Ovary (tissue), 9 donors: ENCODE results near the gene FAM210A. TPM values are rescaled to one million over a fixed set of nuclear protein-coding genes. Genes with fewer than 3 reads are reported as not detected.

Experiments used
- DNase-seq, 5 donors: peaks; one replicate each; pipeline ENCODE4 v3.0.0-alpha.2; 2019 to 2020
- H3K27ac ChIP-seq, 2 donors: fragments of 200-600 bp; one replicate each; pipeline versions ENCODE4 v1.5.1 to v1.8.0; 2019 to 2022
- H3K27me3 ChIP-seq: fragments of 200-600 bp; one replicate; pipeline ENCODE4 v1.8.0; 2022
- H3K36me3 ChIP-seq: fragments of 200-600 bp; sonication (generic); one replicate; pipeline ENCODE4 v1.5.1; 2019
- H3K4me1 ChIP-seq: one replicate; pipeline ENCODE4 v1.8.1; 2013; ENCODE audit warnings: mild to moderate bottlenecking, moderate library complexity; ENCODE audit not compliant: insufficient read depth
- H3K4me3 ChIP-seq: fragments of 200-600 bp; sonication (generic); one replicate; pipeline ENCODE4 v1.5.1; 2017
- H3K9me3 ChIP-seq, 2 donors: fragments of 200-600 bp in 1 of 2; sonication (generic) in 1 of 2; one replicate each; pipeline versions ENCODE4 v1.5.1 to v1.8.1; 2013 to 2019; ENCODE audit warnings: mild to moderate bottlenecking in 1 of 2, moderate library complexity in 1 of 2
- CTCF ChIP-seq, 3 donors: fragments of 450-650 bp in 2 of 3; fragments of 200-600 bp in 1 of 3; IDR thresholded peaks; one replicate each; pipeline versions ENCODE4 v1.5.1 to v1.8.0; 2016 to 2022; ENCODE audit warnings: antibody characterized with exemption in 3 of 3, mild to moderate bottlenecking in 1 of 3
- EP300 ChIP-seq: sonication (generic); formaldehyde crosslinking; IDR thresholded peaks from one replicate; pipeline ENCODE4 v1.6.1; 2017; ENCODE audit warnings: antibody characterized with exemption
- POLR2A ChIP-seq: fragments of 450-650 bp; IDR thresholded peaks from one replicate; pipeline ENCODE4 v1.6.1; 2017; ENCODE audit warnings: antibody characterized with exemption, mild to moderate bottlenecking, moderate library complexity
- WGBS, 3 donors: extraction: QIAGEN DNeasy Blood & Tissue Kit in 1 of 3; methylation state at CpG; one replicate each; pipeline versions ENCODE4 v1.1.5 to v1.1.7; 2013 to 2017; 5-methylcytosine and 5-hydroxymethylcytosine counted together
- intact Hi-C, 4 donors: fragments of 100-400 bp; cut with DNase I; formaldehyde crosslinking; loops; one replicate each; pipeline versions ENCODE4 v1.11.0 to v1.15.1; 2022 to 2023
- polyA plus RNA-seq, 2 donors: library from polyadenylated mRNA; stranded (reverse); fragments of 200-250 nt in 1 of 2; fragments of 350-450 nt in 1 of 2; fragmentation: Illumina TruSeq in 1 of 2; extraction: RNeasy Lipid Tissue Mini Kit (QIAGEN cat#74804) in 1 of 2; gene quantifications; one replicate each; pipeline ENCODE4 v1.2.3, GENCODE V29; 2013 to 2014
- total RNA-seq, 7 donors: library from RNA; depleted of rRNA in 2 of 7; stranded (reverse); fragments of >200 nt in 2 of 7; fragmentation: NEBNext Ultra II Directional in 3 of 7; extraction: Animal tissue kit (Norgen Biotek cat#: 25700) in 3 of 7; gene quantifications; one replicate each; pipeline versions ENCODE4 v1.1.0 to v1.2.4, GENCODE V29; 2016 to 2023
- donor health status: DM: no; HTN: no; CAD: no; lungs with moderate emphysema.
- donor health status: DM: no; HTN: no; CAD: no.
- donor health status: Bipolar disorder and iron deficiency.
- donor health status: DM: yes; HTN: yes; CAD: no.
- donor health status: DM: no; HTN: no; CAD: no.
- donor health status: DM: yes; HTN: yes; CAD: no.

FAM210A gene
- total and polyA plus RNA-seq, 9 donors: 4.7 to 15.2 (median 12.6) TPM

- Histone ChIP-seq H3K27me3 (no peaks in the 10 kb centered on the region), H3K27ac (no peak overlapping the region), H3K36me3 (no peaks in the 10 kb centered on the region), H3K9me3 (no peaks in the 10 kb centered on the region), H3K4me1 (no peaks in the 10 kb centered on the region), H3K4me3 (no peak overlapping the region)
- DNase-seq: no peak
- TF ChIP-seq EP300: no peak
- no peak for TF ChIP-seq CTCF (IDR thresholded peaks at IDR 0.05)
- no peak for TF ChIP-seq POLR2A
- intact Hi-C loops: no loop called here
- WGBS, 3 donors: 44 to 55% (median 46%) methylated on average over 7 of the region's 7 CpGs
These were observed 53.7 kb downstream of the FAM210A start for GRCh38 chr18:13672657-13673056.

GRCh38 chr18:13661779-13662256, 64.5 kb downstream of the FAM210A start:
- Histone ChIP-seq H3K4me3 (no peak overlapping the region), H3K36me3 (no peaks in the 10 kb centered on the region), H3K4me1 (peaks cover 1% of the 10 kb centered on the region), H3K27ac (no peak overlapping the region), H3K9me3 (no peaks in the 10 kb centered on the region), H3K27me3 (no peaks in the 10 kb centered on the region)
- no peak for TF ChIP-seq EP300
- TF ChIP-seq POLR2A: no peak
- no peak for TF ChIP-seq CTCF (IDR thresholded peaks at IDR 0.05)
- 18 to 34% (median 32%) methylated on average over 2 of the region's 2 CpGs for whole genome bisulfite sequencing, 3 donors
- intact Hi-C loops: no loop called here
- no peak for DNase-seq

- peaks cover 1% of the 10 kb centered on the region for H3K4me1 ChIP-seq
- TF ChIP-seq EP300 (no peak), POLR2A (no peak), CTCF (IDR thresholded peaks at IDR 0.05) (no peak)
- intact Hi-C loops: no loop called here
- no peaks in the 10 kb centered on the region for H3K27me3 ChIP-seq
- peak overlapping the region in 1 of 2 donors; percentile 22 for H3K27ac ChIP-seq
- no peak for DNase-seq
- no peak overlapping the region for H3K4me3 ChIP-seq
- 9 to 28% (median 15%) methylated on average over 8 of the region's 8 CpGs for WGBS, 3 donors
- H3K36me3 ChIP-seq: no peaks in the 10 kb centered on the region
- no peaks in the 10 kb centered on the region for H3K9me3 ChIP-seq
These were observed 65.1 kb downstream of the FAM210A start for GRCh38 chr18:13661051-13661778.

GRCh38 chr18:13660510-13660909, 65.8 kb downstream of the FAM210A start:
- H3K27me3 ChIP-seq: no peaks in the 10 kb centered on the region
- intact Hi-C loops: no loop called here
- DNase-seq: no peak
- H3K27ac ChIP-seq: no peak overlapping the region
- WGBS, 3 donors: 13 to 20% (median 18%) methylated on average over 5 of the region's 5 CpGs
- no peaks in the 10 kb centered on the region for H3K9me3 ChIP-seq
- H3K4me3 ChIP-seq: no peak overlapping the region
- H3K4me1 ChIP-seq: peaks cover 1% of the 10 kb centered on the region
- TF ChIP-seq CTCF (IDR thresholded peaks at IDR 0.05): no peak
- TF ChIP-seq POLR2A: no peak
- no peak for TF ChIP-seq EP300
- H3K36me3 ChIP-seq: no peaks in the 10 kb centered on the region
